Urinary bladder (tissue), 4 donors: ENCODE results near the gene AHRR. TPM values are rescaled to one million over a fixed set of nuclear protein-coding genes. Genes with fewer than 3 reads are reported as not detected.
"Not testable (repeated sequence)": the region's sequence is repeated elsewhere in the genome, so short reads cannot be mapped to it uniquely, and the experiment has no call there.

Source experiments
- DNase-seq: peaks from one replicate; pipeline ENCODE4 v3.0.0-alpha.2; 2015; ENCODE audit errors: extremely low spot score
- H3K27ac ChIP-seq: one replicate; pipeline ENCODE4 v1.5.1; 2013; ENCODE audit warnings: low read depth, mild to moderate bottlenecking, moderate library complexity
- H3K36me3 ChIP-seq: one replicate; pipeline ENCODE4 v1.6.1; 2013; ENCODE audit warnings: mild to moderate bottlenecking, moderate library complexity; ENCODE audit not compliant: insufficient read depth
- H3K4me1 ChIP-seq: one replicate; pipeline ENCODE4 v1.6.1; 2013; ENCODE audit warnings: mild to moderate bottlenecking, moderate library complexity; ENCODE audit not compliant: insufficient read depth
- H3K4me3 ChIP-seq: one replicate; pipeline ENCODE4 v1.5.1; 2013; ENCODE audit warnings: low read depth, low read length
- WGBS: extraction: QIAGEN DNeasy Blood & Tissue Kit; methylation state at CpG from one replicate; pipeline ENCODE4 v1.1.7; 2013; 5-methylcytosine and 5-hydroxymethylcytosine counted together
- polyA plus RNA-seq: library from polyadenylated mRNA; stranded (reverse); fragments of 200-250 nt; gene quantifications from one replicate; pipeline ENCODE4 v1.2.3, GENCODE V29; 2013
- total RNA-seq: library from RNA; depleted of rRNA; stranded (reverse); fragments of >200 nt; gene quantifications from one replicate; pipeline ENCODE4 v1.2.3, GENCODE V29; 2014
- donor health status: healthy with polysubstance abuse.
- donor health status: healthy.

AHRR gene
- total and polyA plus RNA-seq, 2 donors = 6.5 to 6.7 TPM

DNA sequence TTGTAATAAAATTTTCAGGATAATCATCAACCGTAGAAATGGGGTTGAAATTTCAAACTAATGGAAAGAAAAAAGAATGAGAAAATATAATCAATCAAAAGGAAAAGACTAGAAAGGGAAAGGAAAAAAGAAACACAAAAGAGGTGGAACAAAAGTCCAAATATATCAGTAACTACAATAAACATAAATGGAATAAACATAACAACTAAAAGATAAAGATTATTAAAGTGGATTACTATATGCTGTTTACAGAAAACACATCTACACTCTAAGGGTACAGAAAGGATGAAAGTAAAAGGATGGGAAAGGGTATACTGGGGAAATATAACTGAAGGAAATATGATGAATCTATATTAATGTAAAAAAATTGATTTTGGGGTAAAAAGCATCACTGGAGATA lies 43.0 kb downstream of the AHRR start:
- no peak overlapping the region for H3K4me3 ChIP-seq
- no peaks in the 10 kb centered on the region for H3K36me3 ChIP-seq
- no peak overlapping the region for H3K27ac ChIP-seq
- WGBS = 92% methylated on average over 1 of the region's 1 CpG
- no peaks in the 10 kb centered on the region for H3K4me1 ChIP-seq
- no peak for DNase-seq

DNA sequence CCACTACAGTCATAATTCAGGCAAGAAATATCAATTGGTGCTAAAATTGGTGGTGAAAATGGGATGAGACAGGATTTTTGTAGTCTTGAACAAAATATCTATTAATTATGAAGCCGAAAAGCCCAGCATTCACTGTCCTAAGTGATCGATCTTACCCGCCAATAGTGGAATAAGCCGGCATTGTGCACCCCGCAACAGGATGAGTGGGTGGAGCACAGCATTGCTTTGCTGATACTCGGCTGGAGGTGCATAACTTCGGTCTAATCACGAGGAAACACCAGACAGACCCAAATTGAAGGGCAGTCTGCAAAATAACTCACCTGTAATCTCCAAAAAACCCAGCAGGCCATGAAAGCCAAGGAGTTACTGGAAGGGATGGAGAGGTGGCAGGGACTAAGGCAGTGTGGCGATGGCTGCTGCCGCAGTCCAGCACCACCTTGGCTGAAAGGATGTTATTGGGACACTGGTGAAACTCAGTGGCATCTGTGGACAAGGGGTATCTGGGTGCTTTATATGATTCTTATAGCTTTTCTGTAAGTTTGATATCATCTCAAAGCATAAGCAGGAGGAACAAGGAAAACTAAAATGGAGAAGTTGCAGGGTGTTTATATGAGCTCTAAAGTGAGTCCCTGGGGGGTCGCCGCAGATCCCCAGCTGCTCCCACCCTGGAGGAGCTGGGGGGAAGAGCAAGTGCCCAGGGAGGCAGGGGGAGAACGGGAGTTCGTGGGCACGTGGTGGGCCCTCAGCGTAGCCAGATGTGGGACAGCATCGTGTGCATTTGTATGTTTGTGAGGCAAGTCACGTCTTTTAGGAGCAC lies 45.2 kb downstream of the AHRR start:
- whole genome bisulfite sequencing = 92% methylated on average over 18 of the region's 18 CpGs
- Histone ChIP-seq H3K4me1 (no peaks in the 10 kb centered on the region), H3K27ac (no peak overlapping the region), H3K36me3 (no peaks in the 10 kb centered on the region), H3K4me3 (no peak overlapping the region)
- no peak for DNase-seq

GRCh38 chr5:367358-368130 lies 46.0 kb downstream of the AHRR start:
- H3K36me3 ChIP-seq = no peaks in the 10 kb centered on the region
- H3K4me1 ChIP-seq = no peaks in the 10 kb centered on the region
- H3K4me3 ChIP-seq = no peak overlapping the region
- no peak overlapping the region for H3K27ac ChIP-seq
- DNase-seq = no peak
- 88% methylated on average over 22 of the region's 22 CpGs for WGBS

DNA sequence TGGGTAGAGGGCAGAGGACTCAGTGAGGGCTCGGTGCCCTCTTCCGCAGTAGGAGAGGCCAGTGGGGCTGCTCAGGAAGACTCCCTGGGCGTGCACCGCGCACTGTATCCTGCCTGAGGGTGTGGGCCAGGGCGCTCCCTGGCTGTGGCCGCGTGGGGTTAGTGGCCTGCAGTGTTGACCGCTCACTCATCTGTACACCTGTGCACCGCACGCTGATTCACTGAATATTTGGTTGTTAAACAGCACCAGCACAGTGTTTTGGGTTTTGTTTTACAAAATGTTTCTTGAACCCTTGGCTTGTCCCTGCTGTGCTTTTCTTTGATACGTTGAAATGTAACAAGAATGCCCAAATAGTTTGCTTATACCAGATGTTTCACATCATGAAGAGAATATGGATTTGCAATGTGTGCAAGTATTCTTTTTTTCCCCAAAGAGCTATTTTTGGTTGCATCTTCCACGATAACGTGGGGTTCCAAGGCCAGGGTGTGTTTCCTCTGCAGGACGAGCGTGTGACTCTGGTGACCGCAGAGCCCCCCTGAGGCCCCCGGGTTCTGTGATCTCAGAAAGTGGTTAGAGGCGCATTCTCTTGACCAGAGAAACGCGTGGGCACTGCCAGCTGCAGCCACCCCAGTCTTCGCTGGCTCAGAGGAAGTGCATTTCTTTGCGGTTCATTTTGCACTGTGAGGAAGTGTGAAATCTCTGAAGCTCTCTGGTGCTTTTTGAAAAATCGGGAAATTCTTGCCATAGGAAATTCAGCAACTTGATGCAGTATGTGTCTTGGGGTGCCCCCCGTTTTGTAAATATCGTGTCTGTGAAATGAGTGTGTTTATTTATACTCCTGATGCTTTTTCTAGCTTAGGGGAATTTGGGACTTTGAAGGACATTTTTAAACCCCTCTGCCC lies 46.9 kb downstream of the AHRR start:
- no peak overlapping the region for H3K4me3 ChIP-seq
- H3K27ac ChIP-seq = no peak overlapping the region
- H3K36me3 ChIP-seq = no peaks in the 10 kb centered on the region
- WGBS = 49% methylated on average over 26 of the region's 26 CpGs
- DNase-seq = no peak
- H3K4me1 ChIP-seq = no peaks in the 10 kb centered on the region

DNA sequence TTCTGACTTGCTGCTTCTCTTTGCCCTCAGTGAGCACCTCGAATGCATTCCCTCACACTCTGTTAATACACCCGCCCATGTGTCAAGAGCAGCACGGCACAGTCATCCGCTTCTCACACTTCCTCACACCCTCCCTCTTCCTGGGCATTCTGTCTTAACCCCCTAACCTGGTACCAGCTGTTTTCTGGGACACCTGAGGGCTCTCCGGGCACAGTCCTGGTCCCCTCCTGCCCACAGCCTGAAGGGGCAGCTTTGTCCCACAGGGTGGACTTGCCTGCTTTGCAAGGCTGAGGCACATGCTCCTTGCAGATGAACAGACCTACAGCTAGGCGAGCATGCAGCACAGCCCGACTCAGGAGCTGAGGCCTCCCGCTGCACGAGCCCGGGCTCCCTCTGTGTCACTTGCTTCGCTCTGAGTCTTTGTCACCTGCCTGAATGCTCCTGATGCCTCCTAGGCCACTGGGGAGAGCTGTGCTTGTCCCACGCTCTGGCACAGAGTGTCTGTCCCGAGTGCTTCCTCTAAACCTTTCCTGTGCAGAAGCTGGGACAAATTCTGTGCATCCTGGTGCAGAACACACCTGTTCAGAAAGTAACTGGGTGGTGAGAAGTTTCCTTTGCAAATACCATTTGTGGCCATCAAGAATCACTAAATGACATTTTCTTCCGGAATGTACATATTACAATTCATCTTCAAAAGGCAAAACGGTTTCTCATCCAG lies 47.8 kb downstream of the AHRR start:
- DNase-seq = no peak
- Histone ChIP-seq H3K27ac (no peak overlapping the region), H3K36me3 (no peaks in the 10 kb centered on the region), H3K4me3 (no peak overlapping the region), H3K4me1 (no peaks in the 10 kb centered on the region)
- 66% methylated on average over 15 of the region's 15 CpGs for WGBS

- DNase-seq, H3K4me3 ChIP-seq, H3K36me3 ChIP-seq, H3K27ac ChIP-seq, H3K4me1 ChIP-seq: not testable (repeated sequence)
- WGBS = 94% methylated on average over 21 of the region's 21 CpGs
Observed at GRCh38 chr5:369869-370236, 48.3 kb downstream of the AHRR start.

- no peak overlapping the region for H3K27ac ChIP-seq
- no peak for DNase-seq
Observed at GRCh38 chr5:370311-370958, 48.9 kb downstream of the AHRR start.

GRCh38 chr5:370959-371810 lies 49.7 kb downstream of the AHRR start:
- Histone ChIP-seq H3K36me3 (no peaks in the 10 kb centered on the region), H3K27ac (no peak overlapping the region), H3K4me3 (no peak overlapping the region), H3K4me1 (no peaks in the 10 kb centered on the region)
- no peak for DNase-seq
- 87% methylated on average over 19 of the region's 19 CpGs for WGBS

More at GRCh38 chr5:370311-370958, 48.9 kb downstream of the AHRR start:
- Histone ChIP-seq H3K4me3 (no peak overlapping the region), H3K4me1 (no peaks in the 10 kb centered on the region), H3K36me3 (no peaks in the 10 kb centered on the region)
- 95% methylated on average over 14 of the region's 14 CpGs for WGBS

DNA sequence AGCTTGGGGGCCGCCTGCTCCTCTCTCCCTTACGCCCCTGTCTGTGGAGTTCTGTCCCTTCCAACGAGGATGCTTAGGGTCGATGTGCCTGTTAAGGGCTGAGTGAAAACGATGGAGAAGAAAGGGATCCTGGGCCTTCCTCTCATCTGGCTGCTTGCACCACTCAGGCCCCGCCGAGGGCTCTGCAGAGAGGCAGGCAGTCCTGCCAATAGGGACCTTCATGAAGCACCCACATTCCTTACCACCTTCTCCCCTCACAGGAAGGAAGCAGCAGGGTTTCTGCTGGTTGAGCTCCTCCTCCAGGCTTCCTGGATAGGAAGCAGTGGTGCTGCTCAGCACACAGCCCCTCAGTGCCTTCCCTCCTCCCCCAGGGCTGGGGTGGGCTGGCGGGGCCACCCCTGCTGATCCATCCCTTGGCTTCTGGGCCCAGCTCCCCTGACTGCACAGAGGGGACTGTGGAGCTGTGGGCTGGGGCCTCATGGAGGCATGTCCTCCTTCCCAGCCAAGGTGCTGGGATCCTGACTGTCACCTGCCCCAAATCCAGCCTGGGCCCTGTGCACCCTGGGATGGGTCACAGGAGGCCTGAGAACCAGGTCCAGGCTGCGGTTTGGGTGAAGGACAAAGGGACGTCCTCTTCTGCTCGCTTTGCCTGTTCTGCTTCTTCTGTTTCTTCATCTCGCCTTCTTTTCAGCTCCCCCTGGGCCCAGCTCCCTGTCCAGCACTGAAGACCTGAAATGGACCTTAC lies 50.5 kb downstream of the AHRR start:
- Histone ChIP-seq H3K36me3 (no peaks in the 10 kb centered on the region), H3K4me3 (no peak overlapping the region), H3K4me1 (no peaks in the 10 kb centered on the region), H3K27ac (peak overlapping the region; percentile 25)
- whole genome bisulfite sequencing = 66% methylated on average over 12 of the region's 12 CpGs
- no peak for DNase-seq

DNA sequence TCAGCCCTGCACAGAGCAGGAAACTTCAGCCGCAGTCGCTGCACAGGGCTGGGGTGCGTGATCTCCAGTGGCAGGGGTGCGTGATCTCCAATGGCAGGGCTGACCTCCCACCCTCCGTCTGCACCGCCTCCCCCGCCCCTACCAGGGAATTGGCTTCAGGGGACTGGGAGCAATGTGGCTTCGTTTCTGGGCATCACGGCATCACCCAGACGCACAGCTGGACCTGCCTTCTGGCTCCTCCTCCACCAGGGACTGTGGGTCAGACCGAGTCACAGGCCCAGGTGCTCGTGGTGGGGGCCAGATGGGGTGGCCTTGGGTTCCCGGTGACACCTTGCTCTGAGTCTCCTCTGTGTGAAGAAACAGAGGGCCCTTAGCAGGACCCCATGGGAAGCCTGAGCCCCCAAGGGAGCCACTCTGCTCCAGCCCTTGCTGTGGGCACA lies 51.1 kb downstream of the AHRR start:
- no peaks in the 10 kb centered on the region for H3K4me1 ChIP-seq
- 87% methylated on average over 13 of the region's 13 CpGs for WGBS
- no peak for DNase-seq
- no peak overlapping the region for H3K4me3 ChIP-seq
- peak overlapping the region; percentile 25 for H3K27ac ChIP-seq
- H3K36me3 ChIP-seq = no peaks in the 10 kb centered on the region

DNA sequence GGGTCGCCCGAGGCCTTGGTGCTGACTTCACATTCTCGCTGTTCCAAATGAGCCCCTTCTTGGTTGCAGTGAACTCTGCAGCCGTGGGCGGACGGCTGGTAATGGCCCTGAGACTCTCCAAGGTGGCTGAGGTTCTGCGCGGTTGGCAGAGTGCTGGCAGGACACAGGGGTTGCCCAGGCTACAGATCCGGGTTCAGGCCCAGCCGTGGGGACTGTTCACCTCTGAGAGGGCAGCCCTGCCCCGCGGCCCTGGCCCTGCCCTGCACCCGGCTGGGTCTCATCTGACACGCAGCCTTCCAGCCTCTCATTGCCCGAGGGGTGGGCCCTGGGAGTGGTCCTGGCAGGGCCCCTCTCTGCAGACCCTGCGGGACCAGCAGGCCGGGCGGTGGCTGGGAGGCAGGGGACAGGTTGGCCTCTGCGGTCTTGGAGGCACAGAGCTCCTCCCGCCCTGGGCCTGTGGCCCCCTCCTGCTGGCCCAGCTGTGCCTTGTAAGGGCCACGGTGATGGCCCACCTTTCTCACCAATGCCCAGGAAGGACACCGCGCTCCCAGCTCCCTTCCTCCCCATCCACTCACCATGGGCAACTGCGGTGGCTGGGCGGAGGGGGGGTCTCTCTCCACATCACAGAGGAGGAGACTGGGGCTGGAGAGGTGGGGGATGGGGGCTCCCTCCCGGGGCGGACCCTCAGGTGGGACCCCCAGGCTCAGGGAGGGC lies 51.6 kb downstream of the AHRR start:
- no peaks in the 10 kb centered on the region for H3K4me1 ChIP-seq
- no peaks in the 10 kb centered on the region for H3K36me3 ChIP-seq
- 62% methylated on average over 27 of the region's 27 CpGs for WGBS
- DNase-seq = no peak
- H3K4me3 ChIP-seq = peak overlapping the region; percentile 49
- H3K27ac ChIP-seq = peak overlapping the region; percentile 65
